HCT116 (cell line): ENCODE data around the gene ZNF566. TPM values are rescaled to one million over a fixed set of nuclear protein-coding genes. Genes with fewer than 3 reads are reported as not detected.

Experiments
- ATAC-seq: fragments of 200-7000 bp; cut with Tn5 transposase; 2 replicates; pipeline ENCODE4 v1.9.1; 2020; ENCODE audit warnings: mild to moderate bottlenecking, moderate library complexity
- BruUV-seq: library from RNA; stranded (reverse); fragments of 400-500 nt; replicated peaks from 2 replicates; lab custom pipeline; 2021; lab: Mats Ljungman, UMichigan
- CTCF ChIA-PET: fragments of 300-600 bp; sonication (Branson Sonifier 250); formaldehyde crosslinking; loops from one replicate; lab custom pipeline; 2021; ENCODE audit warnings: antibody characterized with exemption; lab: Charles Lee
- POLR2A ChIA-PET: fragments of 300-600, 350-600 bp; sonication (Branson Sonifier 250); formaldehyde crosslinking; loops from one replicate; lab custom pipeline; 2021; ENCODE audit warnings: antibody characterized with exemption; lab: Charles Lee
- RAD21 ChIA-PET, 2 experiments: fragments of 300-600 bp; sonication (Branson Sonifier 250); formaldehyde crosslinking; loops; one replicate each; lab custom pipeline; 2023; ENCODE audit warnings: low total read pairs in 2 of 2; ENCODE audit not compliant: uncharacterized antibody in 2 of 2, unreplicated experiment in 2 of 2, low non-redundant PET in 1 of 2; lab: Charles Lee
- DNase-seq: peaks from one replicate; pipeline ENCODE4 v3.0.0-alpha.2; 2010; ENCODE audit warnings: low read depth, low spot score
- H2AFZ ChIP-seq: fragments of 200-600 bp; shearing (Covaris generic), sonication (generic); 2 replicates; pipeline ENCODE4 v1.6.1; 2017; ENCODE audit warnings: low read depth, mixed run types, mixed read lengths, antibody characterized with exemption, low read length; ENCODE audit not compliant: poor library complexity, severe bottlenecking
- H3K27ac ChIP-seq: 2 replicates; pipeline ENCODE4 v1.5.1; 2012; ENCODE audit warnings: low read depth, low read length
- H3K27me3 ChIP-seq: fragments of 200-600 bp; sonication (generic); 2 replicates; pipeline ENCODE4 v1.6.1; 2016; ENCODE audit warnings: mixed run types, low read length, mixed read lengths; ENCODE audit not compliant: insufficient read depth
- H3K36me3 ChIP-seq, 2 experiments: fragments of 200-500 bp in 1 of 2; fragments of 200-600 bp in 1 of 2; sonication (Bioruptor generic) in 1 of 2; sonication (generic) in 1 of 2; 2 replicates each; pipeline versions ENCODE4 v1.5.1 to v1.6.1; 2014 to 2016; ENCODE audit warnings: low read length in 2 of 2, inconsistent platforms in 1 of 2, mixed read lengths in 1 of 2, mixed run types in 1 of 2; ENCODE audit not compliant: insufficient read depth in 2 of 2, control insufficient read depth in 1 of 2
- H3K4me1 ChIP-seq, 2 experiments: fragments of 200-600 bp in 1 of 2; sonication (generic) in 1 of 2; 2 replicates each; pipeline versions ENCODE4 v1.5.1 to v1.6.1; 2012 to 2017; ENCODE audit warnings: low read length in 2 of 2, inconsistent platforms in 1 of 2, mild to moderate bottlenecking in 1 of 2, mixed read lengths in 1 of 2, mixed run types in 1 of 2, moderate library complexity in 1 of 2; ENCODE audit not compliant: insufficient read depth in 2 of 2, control insufficient read depth in 1 of 2
- H3K4me2 ChIP-seq: fragments of 200-600 bp; sonication (generic); 2 replicates; pipeline ENCODE4 v1.6.1; 2017; ENCODE audit warnings: mixed run types, low read length, mixed read lengths
- H3K4me3 ChIP-seq, 2 experiments: fragments of 200-600 bp in 1 of 2; sonication (generic) in 1 of 2; replicated peaks in 1 of 2; 2 replicates each; pipeline ENCODE4 v1.5.1; 2011 to 2016; ENCODE audit warnings: low read length in 2 of 2, control low read depth in 1 of 2, low read depth in 1 of 2, mild to moderate bottlenecking in 1 of 2, mixed read lengths in 1 of 2, mixed run types in 1 of 2
- H3K79me2 ChIP-seq: fragments of 200-600 bp; sonication (generic); 2 replicates; pipeline ENCODE4 v1.6.1; 2017; ENCODE audit warnings: mild to moderate bottlenecking, mixed run types, low read length, moderate library complexity, mixed read lengths; ENCODE audit not compliant: insufficient read depth
- H3K9ac ChIP-seq: fragments of 200-600 bp; sonication (generic); 2 replicates; pipeline ENCODE4 v1.6.1; 2016; ENCODE audit warnings: low read length, mixed read lengths
- H3K9me2 ChIP-seq: fragments of 200-600 bp; sonication (generic), shearing (Covaris generic); 2 replicates; pipeline ENCODE4 v1.6.1; 2017; ENCODE audit warnings: mixed run types, mild to moderate bottlenecking, moderate library complexity; ENCODE audit not compliant: insufficient read depth
- H3K9me3 ChIP-seq, 2 experiments: fragments of 200-500 bp in 1 of 2; fragments of 200-600 bp in 1 of 2; sonication (Bioruptor generic) in 1 of 2; sonication (generic) in 1 of 2; 2 replicates each; pipeline ENCODE4 v1.6.1; 2014 to 2017; ENCODE audit warnings: low read length in 2 of 2, mixed read lengths in 2 of 2, inconsistent platforms in 1 of 2, low read depth in 1 of 2, mild to moderate bottlenecking in 1 of 2, mixed run types in 1 of 2, moderate library complexity in 1 of 2; ENCODE audit not compliant: control insufficient read depth in 1 of 2, insufficient read depth in 1 of 2
- H4K20me1 ChIP-seq: fragments of 200-600 bp; sonication (generic), shearing (Covaris generic); 2 replicates; pipeline ENCODE4 v1.6.1; 2017; ENCODE audit warnings: mixed run types, mild to moderate bottlenecking, moderate library complexity; ENCODE audit not compliant: insufficient read depth
- CBX3 ChIP-seq: IDR thresholded peaks from 2 replicates; pipeline ENCODE4 v1.6.1; 2012; ENCODE audit warnings: low read depth
- CEBPB ChIP-seq: IDR thresholded peaks from 2 replicates; pipeline ENCODE4 v1.6.1; 2012; ENCODE audit warnings: low read depth
- EGR1 ChIP-seq: IDR thresholded peaks from 2 replicates; pipeline ENCODE4 v1.6.1; 2012; ENCODE audit warnings: low read depth
- ELF1 ChIP-seq: IDR thresholded peaks from 2 replicates; pipeline ENCODE4 v1.6.1; 2012; ENCODE audit warnings: low read depth, borderline replicate concordance
- EZH2 ChIP-seq: fragments of 200-600 bp; sonication (generic); IDR thresholded peaks from 2 replicates; pipeline ENCODE4 v1.6.1; 2017; ENCODE audit warnings: antibody characterized with exemption, mixed run types
- EZH2phosphoT487 ChIP-seq: fragments of 200-600 bp; IDR thresholded peaks from 2 replicates; pipeline ENCODE4 v1.6.1; 2018; ENCODE audit warnings: antibody characterized with exemption, borderline replicate concordance
- JUND ChIP-seq: IDR thresholded peaks from 2 replicates; pipeline ENCODE4 v1.6.1; 2012
- MAX ChIP-seq: IDR thresholded peaks from 2 replicates; pipeline ENCODE4 v1.6.1; 2012
- POLR2A ChIP-seq: IDR thresholded peaks from 2 replicates; pipeline ENCODE4 v1.7.0; 2011; ENCODE audit warnings: borderline replicate concordance; ENCODE audit not compliant: insufficient read depth, insufficient read length; ENCODE audit errors: extremely low read depth
- SIN3A ChIP-seq: IDR thresholded peaks from 2 replicates; pipeline ENCODE4 v1.6.1; 2012; ENCODE audit warnings: low read depth
- SRF ChIP-seq: IDR thresholded peaks from 2 replicates; pipeline ENCODE4 v1.6.1; 2012; ENCODE audit warnings: low read depth
- YY1 ChIP-seq: IDR thresholded peaks from 2 replicates; pipeline ENCODE4 v1.6.1; 2011; ENCODE audit warnings: low read length, low read depth, moderate library complexity, mild to moderate bottlenecking; ENCODE audit not compliant: insufficient replicate concordance; ENCODE audit errors: extremely low read depth
- ZFX ChIP-seq: fragments of 450-650 bp; IDR thresholded peaks from 2 replicates; pipeline ENCODE4 v1.6.1; 2017
- intact Hi-C: fragments of 100-400 bp; cut with micrococcal nuclease; formaldehyde crosslinking; loops from 2 replicates; pipeline ENCODE4 v1.10.0; 2022
- total RNA-seq: library from RNA; stranded (reverse); gene quantifications from one replicate; pipeline ENCODE4 v1.2.1, GENCODE V29; 2021; ENCODE audit not compliant: unreplicated experiment
- TF ChIP-seq, protein P1 (sequence below), 3 experiments: fragments of 200-600 bp in 1 of 3; sonication (generic) in 1 of 3; IDR thresholded peaks in 2 of 3; conservative IDR thresholded peaks in 1 of 3; 2 replicates each; pipeline ENCODE4 v1.5.1; 2012 to 2017; ENCODE audit warnings: low read depth in 2 of 3, low read length in 2 of 3, antibody characterized with exemption in 1 of 3, borderline replicate concordance in 1 of 3, control low read depth in 1 of 3, mild to moderate bottlenecking in 1 of 3, mixed read lengths in 1 of 3, mixed run types in 1 of 3, moderate library complexity in 1 of 3; ENCODE audit not compliant: insufficient read depth in 1 of 3
- TF ChIP-seq, protein P2 (sequence below): IDR thresholded peaks from 2 replicates; pipeline ENCODE4 v1.6.1; 2012; ENCODE audit warnings: low read depth

Gene ZNF566
- total RNA-seq, 1 experiment from 2014 or later: 6.4 TPM

GRCh38 chr19:36398571-36398970 lies 90.8 kb downstream of the ZNF566 start:
- Histone ChIP-seq H3K27me3 (no peaks in the 10 kb centered on the region), H4K20me1 (no peaks in the 10 kb centered on the region), H3K4me3 (no peak overlapping the region), H2AFZ (no peak overlapping the region), H3K79me2 (no peaks in the 10 kb centered on the region), H3K36me3 (no peaks in the 10 kb centered on the region), H3K27ac (no peak overlapping the region), H3K4me1 (no peaks in the 10 kb centered on the region), H3K9me2 (no peaks in the 10 kb centered on the region), H3K9ac (no peak overlapping the region), H3K9me3 (peaks cover under 1 to 20% of the 10 kb centered on the region in 2 experiments; a peak in 1 of 4 replicates), H3K4me2 (no peak overlapping the region)
- no peak for DNase-seq
- ChIA-PET CTCF (no interaction called here), POLR2A (no interaction called here), RAD21 (no interaction called here)
- no TSS peak for BruUV-seq
- intact Hi-C loops: no loop called here
- ATAC-seq: no peak
- no peak for TF ChIP-seq CBX3
- no peak for TF ChIP-seq ZFX
- TF ChIP-seq MAX: no peak
- no peak for TF ChIP-seq YY1
- no peak for TF ChIP-seq EZH2
- no peak for TF ChIP-seq POLR2A
- TF ChIP-seq, protein P1, sequence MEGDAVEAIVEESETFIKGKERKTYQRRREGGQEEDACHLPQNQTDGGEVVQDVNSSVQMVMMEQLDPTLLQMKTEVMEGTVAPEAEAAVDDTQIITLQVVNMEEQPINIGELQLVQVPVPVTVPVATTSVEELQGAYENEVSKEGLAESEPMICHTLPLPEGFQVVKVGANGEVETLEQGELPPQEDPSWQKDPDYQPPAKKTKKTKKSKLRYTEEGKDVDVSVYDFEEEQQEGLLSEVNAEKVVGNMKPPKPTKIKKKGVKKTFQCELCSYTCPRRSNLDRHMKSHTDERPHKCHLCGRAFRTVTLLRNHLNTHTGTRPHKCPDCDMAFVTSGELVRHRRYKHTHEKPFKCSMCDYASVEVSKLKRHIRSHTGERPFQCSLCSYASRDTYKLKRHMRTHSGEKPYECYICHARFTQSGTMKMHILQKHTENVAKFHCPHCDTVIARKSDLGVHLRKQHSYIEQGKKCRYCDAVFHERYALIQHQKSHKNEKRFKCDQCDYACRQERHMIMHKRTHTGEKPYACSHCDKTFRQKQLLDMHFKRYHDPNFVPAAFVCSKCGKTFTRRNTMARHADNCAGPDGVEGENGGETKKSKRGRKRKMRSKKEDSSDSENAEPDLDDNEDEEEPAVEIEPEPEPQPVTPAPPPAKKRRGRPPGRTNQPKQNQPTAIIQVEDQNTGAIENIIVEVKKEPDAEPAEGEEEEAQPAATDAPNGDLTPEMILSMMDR (IDR thresholded peaks at IDR 0.05 in 2 of 3, conservative IDR thresholded peaks at IDR 0.05 in 1 of 3; ENCODE audit: borderline replicate concordance in 1 of 3, insufficient read depth in 1 of 3, low read depth in 2 of 3, low read length in 2 of 3): no peak
- TF ChIP-seq JUND: no peak
- TF ChIP-seq, protein P2, sequence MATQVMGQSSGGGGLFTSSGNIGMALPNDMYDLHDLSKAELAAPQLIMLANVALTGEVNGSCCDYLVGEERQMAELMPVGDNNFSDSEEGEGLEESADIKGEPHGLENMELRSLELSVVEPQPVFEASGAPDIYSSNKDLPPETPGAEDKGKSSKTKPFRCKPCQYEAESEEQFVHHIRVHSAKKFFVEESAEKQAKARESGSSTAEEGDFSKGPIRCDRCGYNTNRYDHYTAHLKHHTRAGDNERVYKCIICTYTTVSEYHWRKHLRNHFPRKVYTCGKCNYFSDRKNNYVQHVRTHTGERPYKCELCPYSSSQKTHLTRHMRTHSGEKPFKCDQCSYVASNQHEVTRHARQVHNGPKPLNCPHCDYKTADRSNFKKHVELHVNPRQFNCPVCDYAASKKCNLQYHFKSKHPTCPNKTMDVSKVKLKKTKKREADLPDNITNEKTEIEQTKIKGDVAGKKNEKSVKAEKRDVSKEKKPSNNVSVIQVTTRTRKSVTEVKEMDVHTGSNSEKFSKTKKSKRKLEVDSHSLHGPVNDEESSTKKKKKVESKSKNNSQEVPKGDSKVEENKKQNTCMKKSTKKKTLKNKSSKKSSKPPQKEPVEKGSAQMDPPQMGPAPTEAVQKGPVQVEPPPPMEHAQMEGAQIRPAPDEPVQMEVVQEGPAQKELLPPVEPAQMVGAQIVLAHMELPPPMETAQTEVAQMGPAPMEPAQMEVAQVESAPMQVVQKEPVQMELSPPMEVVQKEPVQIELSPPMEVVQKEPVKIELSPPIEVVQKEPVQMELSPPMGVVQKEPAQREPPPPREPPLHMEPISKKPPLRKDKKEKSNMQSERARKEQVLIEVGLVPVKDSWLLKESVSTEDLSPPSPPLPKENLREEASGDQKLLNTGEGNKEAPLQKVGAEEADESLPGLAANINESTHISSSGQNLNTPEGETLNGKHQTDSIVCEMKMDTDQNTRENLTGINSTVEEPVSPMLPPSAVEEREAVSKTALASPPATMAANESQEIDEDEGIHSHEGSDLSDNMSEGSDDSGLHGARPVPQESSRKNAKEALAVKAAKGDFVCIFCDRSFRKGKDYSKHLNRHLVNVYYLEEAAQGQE: no peak
- TF ChIP-seq SIN3A: no peak
- no peak for TF ChIP-seq CEBPB
- TF ChIP-seq EZH2phosphoT487: no peak
- no peak for TF ChIP-seq EGR1
- no peak for TF ChIP-seq ELF1
- TF ChIP-seq SRF: no peak

Other genes starting within 250 kb of the ZNF566 start
- 2.8 TPM for gene ZFP14, start 110.4 kb downstream of the ZNF566 start, total RNA-seq
- gene ZFP82, start 70.9 kb downstream of the ZNF566 start, total RNA-seq: not detected
- 0.07 TPM for gene ZNF260, start 38.7 kb upstream of the ZNF566 start, total RNA-seq
- 0.30 TPM for gene ZNF529, start 83.7 kb upstream of the ZNF566 start, total RNA-seq
- gene ZNF382, start 115.8 kb upstream of the ZNF566 start, total RNA-seq: not detected
- 0.34 TPM for gene ZNF461, start 177.3 kb upstream of the ZNF566 start, total RNA-seq
- 5.6 TPM for gene ZNF567, start 198.1 kb upstream of the ZNF566 start, total RNA-seq